Parietal lobe (tissue), 1 donor: Measurements from ENCODE around the gene USP1. TPM values are rescaled to one million over a fixed set of nuclear protein-coding genes. Genes with fewer than 3 reads are reported as not detected.

Source experiments
- total RNA-seq: library from RNA; depleted of rRNA; stranded (reverse); fragments of >200 nt; gene quantifications from one replicate; pipeline ENCODE4 v1.2.3, GENCODE V29; 2014

The USP1 gene
- 46.6 TPM for total RNA-seq

GRCh38 chr1:62436466-62437272 lies at the start of gene USP1:
Gene USP1 (plus strand): TSS chr1:62437049. CDS start chr1:62439868, 2,819 bp downstream.

Other genes starting within 250 kb of the USP1 start
- gene L1TD1, start 242.2 kb upstream of the USP1 start, total RNA-seq = not detected
- 0.63 TPM for gene KANK4, start 117.6 kb upstream of the USP1 start, total RNA-seq
- not detected for gene ANGPTL3, start 160.5 kb downstream of the USP1 start, total RNA-seq